T-helper 1 cell treated with Interleukin-12 subunit alpha and Interleukin-12 subunit beta and Interleukin-4 antibody, amounts not matched to agents 30 ng/mL and 1 ng/mL, for 36 hours (primary cell): ENCODE measurements around the gene FLAD1. TPM values are rescaled to one million over a fixed set of nuclear protein-coding genes. Genes with fewer than 3 reads are reported as not detected.

Source experiments
- intact Hi-C: fragments of 100-400 bp; cut with micrococcal nuclease; formaldehyde crosslinking; loops from one replicate; pipeline ENCODE4 v1.15.1; 2024
- total RNA-seq: library from RNA; stranded (reverse); gene quantifications from 2 replicates; pipeline ENCODE4 v1.2.3, GENCODE V29; 2022

Gene FLAD1
- total RNA-seq, 1 donor from 2014 or later, result 55.8 TPM

- intact Hi-C loops, result loop anchor here (2.0 kb wide), 1 partner anchor 38 kb away; the partner anchor contains the start of gene ADAM15
Measured at GRCh38 chr1:155012776-155013602, 29.8 kb downstream of the FLAD1 start.

GRCh38 chr1:155013632-155014031 is 30.5 kb downstream of the FLAD1 start:
- intact Hi-C loops, result loop anchor here (2.0 kb wide), 1 partner anchor 37 kb away; the partner anchor contains the start of gene ADAM15

- intact Hi-C loops, result no loop called here
Measured at GRCh38 chr1:155014709-155015508, 31.8 kb downstream of the FLAD1 start.

- intact Hi-C loops, result loop anchor here (2.0 kb wide), 1 partner anchor 457 kb away; the partner anchor contains the start of gene UBE2Q1
Measured at GRCh38 chr1:155015527-155016230, 32.5 kb downstream of the FLAD1 start.

- intact Hi-C loops, result loop anchor here (2.0 kb wide), 1 partner anchor 458 kb away; the partner anchor contains the start of gene UBE2Q1
Measured at GRCh38 chr1:155016231-155016831, 33.2 kb downstream of the FLAD1 start.

GRCh38 chr1:155017041-155017945 is 34.1 kb downstream of the FLAD1 start:
- intact Hi-C loops, result loop anchor here (1.0 to 2.0 kb wide), 6 partner anchors 11 to 458 kb away; partner anchors contain the start of genes CKS1B, FLAD1 and UBE2Q1

GRCh38 chr1:155017946-155018316 is 34.8 kb downstream of the FLAD1 start:
- intact Hi-C loops, result loop anchor here (1.0 to 2.0 kb wide), 6 partner anchors 12 to 459 kb away; partner anchors contain the start of genes CKS1B, FLAD1 and UBE2Q1

GRCh38 chr1:155018617-155019348 is 35.6 kb downstream of the FLAD1 start:
- intact Hi-C loops, result no loop called here

GRCh38 chr1:155019377-155020245 is 36.5 kb downstream of the FLAD1 start:
- intact Hi-C loops, result no loop called here

GRCh38 chr1:155022136-155022926 is 39.2 kb downstream of the FLAD1 start:
- intact Hi-C loops, result no loop called here

GRCh38 chr1:155022927-155023236 is 39.7 kb downstream of the FLAD1 start:
- intact Hi-C loops, result no loop called here

- intact Hi-C loops, result no loop called here
Measured at GRCh38 chr1:155023627-155024026, 40.5 kb downstream of the FLAD1 start.

GRCh38 chr1:155024315-155024714 is 41.2 kb downstream of the FLAD1 start:
- intact Hi-C loops, result no loop called here

GRCh38 chr1:155026154-155026553 is 43.0 kb downstream of the FLAD1 start:
- intact Hi-C loops, result no loop called here

- intact Hi-C loops, result no loop called here
Measured at GRCh38 chr1:155026588-155026987, 43.4 kb downstream of the FLAD1 start.

GRCh38 chr1:155029513-155030242 is 46.5 kb downstream of the FLAD1 start:
- intact Hi-C loops, result no loop called here
